ENCODE data around the gene TRAPPC3L.

- TF ChIP-seq, protein P1, sequence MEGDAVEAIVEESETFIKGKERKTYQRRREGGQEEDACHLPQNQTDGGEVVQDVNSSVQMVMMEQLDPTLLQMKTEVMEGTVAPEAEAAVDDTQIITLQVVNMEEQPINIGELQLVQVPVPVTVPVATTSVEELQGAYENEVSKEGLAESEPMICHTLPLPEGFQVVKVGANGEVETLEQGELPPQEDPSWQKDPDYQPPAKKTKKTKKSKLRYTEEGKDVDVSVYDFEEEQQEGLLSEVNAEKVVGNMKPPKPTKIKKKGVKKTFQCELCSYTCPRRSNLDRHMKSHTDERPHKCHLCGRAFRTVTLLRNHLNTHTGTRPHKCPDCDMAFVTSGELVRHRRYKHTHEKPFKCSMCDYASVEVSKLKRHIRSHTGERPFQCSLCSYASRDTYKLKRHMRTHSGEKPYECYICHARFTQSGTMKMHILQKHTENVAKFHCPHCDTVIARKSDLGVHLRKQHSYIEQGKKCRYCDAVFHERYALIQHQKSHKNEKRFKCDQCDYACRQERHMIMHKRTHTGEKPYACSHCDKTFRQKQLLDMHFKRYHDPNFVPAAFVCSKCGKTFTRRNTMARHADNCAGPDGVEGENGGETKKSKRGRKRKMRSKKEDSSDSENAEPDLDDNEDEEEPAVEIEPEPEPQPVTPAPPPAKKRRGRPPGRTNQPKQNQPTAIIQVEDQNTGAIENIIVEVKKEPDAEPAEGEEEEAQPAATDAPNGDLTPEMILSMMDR (IDR thresholded peaks at IDR 0.05), result no peak
- no peak for TF ChIP-seq PHF8 (IDR thresholded peaks at IDR 0.05; ENCODE audit: borderline replicate concordance, low read depth)
- no peak for TF ChIP-seq HOXA7 (CRISPR knock-in tag; IDR thresholded peaks at IDR 0.05)
- TF ChIP-seq, protein P2, sequence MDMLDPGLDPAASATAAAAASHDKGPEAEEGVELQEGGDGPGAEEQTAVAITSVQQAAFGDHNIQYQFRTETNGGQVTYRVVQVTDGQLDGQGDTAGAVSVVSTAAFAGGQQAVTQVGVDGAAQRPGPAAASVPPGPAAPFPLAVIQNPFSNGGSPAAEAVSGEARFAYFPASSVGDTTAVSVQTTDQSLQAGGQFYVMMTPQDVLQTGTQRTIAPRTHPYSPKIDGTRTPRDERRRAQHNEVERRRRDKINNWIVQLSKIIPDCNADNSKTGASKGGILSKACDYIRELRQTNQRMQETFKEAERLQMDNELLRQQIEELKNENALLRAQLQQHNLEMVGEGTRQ (IDR thresholded peaks at IDR 0.05), result no peak
- TF ChIP-seq ELK1 (IDR thresholded peaks at IDR 0.05; ENCODE audit: low read depth, low read length), result no peak
Observed at GRCh38 chr6:116515141-116515540, 30.3 kb downstream of the TRAPPC3L start.

All from A549 (cell line).